ENCODE results near the gene ABCB1.
"Not testable (repeated sequence)": the region's sequence is repeated elsewhere in the genome, so short reads cannot be mapped to it uniquely, and the experiment has no call there.

The ABCB1 gene

GRCh38 chr7:87473192-87473591 is 127.5 kb downstream of the ABCB1 start:
- no peak for DNase-seq (ENCODE audit: low read depth in 2 of 2)

GRCh38 chr7:87471473-87471872 is 129.2 kb downstream of the ABCB1 start:
- no peak for DNase-seq (ENCODE audit: low read depth in 2 of 2)

GRCh38 chr7:87469204-87469603 is 131.5 kb downstream of the ABCB1 start:
- not testable (repeated sequence) for DNase-seq (ENCODE audit: low read depth in 2 of 2)

GRCh38 chr7:87465534-87465880 is 135.2 kb downstream of the ABCB1 start:
- DNase-seq (ENCODE audit: low read depth in 2 of 2) = not testable (repeated sequence)

GRCh38 chr7:87464830-87465533 is 135.7 kb downstream of the ABCB1 start:
- DNase-seq (ENCODE audit: low read depth in 2 of 2) = not testable (repeated sequence)

- DNase-seq (ENCODE audit: low read depth in 2 of 2) = no peak
Observed at GRCh38 chr7:87463982-87464381, 136.7 kb downstream of the ABCB1 start.

GRCh38 chr7:87460444-87460843 is 140.2 kb downstream of the ABCB1 start:
- not testable (repeated sequence) for DNase-seq (ENCODE audit: low read depth in 2 of 2)

GRCh38 chr7:87459941-87460340 is 140.7 kb downstream of the ABCB1 start:
- no peak for DNase-seq (ENCODE audit: low read depth in 2 of 2)

- DNase-seq (ENCODE audit: low read depth in 2 of 2) = no peak
Observed at GRCh38 chr7:87458148-87458547, 142.5 kb downstream of the ABCB1 start.

- DNase-seq (ENCODE audit: low read depth in 2 of 2) = no peak
Observed at GRCh38 chr7:87456247-87456646, 144.4 kb downstream of the ABCB1 start.

Data from stimulated activated CD8-positive, alpha-beta memory T cell treated with anti-CD3 and anti-CD28 coated beads, Interleukin-2, amount 100 ng/mL, for 1 hour (primary cell).